Central memory CD8-positive, alpha-beta T cell (primary cell): ENCODE results near the gene PRKN.

Experiments used
- ATAC-seq: fragments of 150-1000 bp; cut with Tn5 transposase; replicated peaks from 2 replicates; pipeline ENCODE4 v1.10.0; 2022; ENCODE audit warnings: mild to moderate bottlenecking, moderate FRiP score, moderate number of reproducible peaks; ENCODE audit not compliant: poor library complexity, severe bottlenecking; ENCODE audit errors: extremely low read depth
- DNase-seq, 2 donors: peaks; one replicate each; pipeline ENCODE4 v3.0.0; 2021; ENCODE audit warnings: low spot score in 2 of 2
- H3K27ac Mint-ChIP-seq: one replicate; pipeline ENCODE4 v1.8.0; 2022; ENCODE audit warnings: low read depth, mild to moderate bottlenecking, moderate library complexity, mixed read lengths
- H3K27me3 Mint-ChIP-seq: one replicate; pipeline ENCODE4 v1.8.0; 2022; ENCODE audit warnings: mixed read lengths
- H3K36me3 Mint-ChIP-seq: one replicate; pipeline ENCODE4 v1.8.0; 2022; ENCODE audit warnings: mild to moderate bottlenecking, moderate library complexity, mixed read lengths; ENCODE audit not compliant: insufficient read depth
- H3K4me1 Mint-ChIP-seq: one replicate; pipeline ENCODE4 v1.8.0; 2022; ENCODE audit warnings: mixed read lengths
- H3K4me3 Mint-ChIP-seq: one replicate; pipeline ENCODE4 v1.8.0; 2022; ENCODE audit warnings: mild to moderate bottlenecking, moderate library complexity, mixed read lengths
- H3K9me3 Mint-ChIP-seq: one replicate; pipeline ENCODE4 v1.8.0; 2022; ENCODE audit warnings: mixed read lengths

PRKN gene

DNA sequence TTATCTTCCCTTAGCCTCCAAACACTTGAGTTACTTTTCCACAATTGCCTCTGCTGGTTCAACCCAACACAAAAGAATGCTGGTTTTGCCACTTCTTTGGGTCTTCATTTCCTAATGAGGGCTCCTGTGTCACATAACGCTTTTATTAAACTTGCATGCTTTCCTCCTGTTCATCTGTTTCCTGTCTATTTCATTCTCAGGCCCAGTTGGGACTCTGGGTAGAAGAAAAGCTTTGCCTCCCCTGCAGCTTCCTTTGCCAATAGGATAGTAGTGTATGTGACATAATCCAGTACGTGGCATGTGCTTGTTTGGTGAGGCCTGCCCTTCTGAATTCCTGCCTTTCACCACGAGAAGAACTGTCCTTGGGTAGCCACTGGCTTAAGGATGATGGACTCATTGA lies 924.4 kb downstream of the PRKN start:
- ATAC-seq (no peak), DNase-seq (no peak)
- Mint-ChIP-seq H3K36me3 (no peaks in the 10 kb centered on the region), H3K27me3 (no peaks in the 10 kb centered on the region), H3K4me1 (no peaks in the 10 kb centered on the region), H3K4me3 (no peak overlapping the region), H3K9me3 (no peaks in the 10 kb centered on the region), H3K27ac (no peak overlapping the region)

DNA sequence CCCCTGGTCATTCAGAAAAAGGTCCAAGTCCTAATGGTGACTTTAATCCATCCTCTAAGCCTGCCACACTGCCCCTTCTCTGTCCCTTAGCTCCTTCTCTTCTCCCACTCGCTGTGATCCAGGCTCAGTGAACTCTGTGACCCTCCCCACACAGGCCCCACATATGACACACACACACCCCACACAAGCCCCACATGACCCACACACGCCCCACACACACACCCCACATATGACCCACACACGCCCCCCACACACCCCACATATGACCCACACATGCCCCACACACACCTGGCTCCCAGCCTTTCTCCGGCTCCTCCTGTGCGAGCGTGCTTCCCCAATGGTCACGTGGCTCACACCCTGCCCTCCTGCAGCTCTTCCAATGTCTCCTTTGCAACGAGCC lies 925.3 kb downstream of the PRKN start:
- ATAC-seq (no peak), DNase-seq (no peak)
- Mint-ChIP-seq H3K27me3 (no peaks in the 10 kb centered on the region), H3K36me3 (no peaks in the 10 kb centered on the region), H3K4me3 (no peak overlapping the region), H3K4me1 (no peaks in the 10 kb centered on the region), H3K27ac (no peak overlapping the region), H3K9me3 (no peaks in the 10 kb centered on the region)

DNA sequence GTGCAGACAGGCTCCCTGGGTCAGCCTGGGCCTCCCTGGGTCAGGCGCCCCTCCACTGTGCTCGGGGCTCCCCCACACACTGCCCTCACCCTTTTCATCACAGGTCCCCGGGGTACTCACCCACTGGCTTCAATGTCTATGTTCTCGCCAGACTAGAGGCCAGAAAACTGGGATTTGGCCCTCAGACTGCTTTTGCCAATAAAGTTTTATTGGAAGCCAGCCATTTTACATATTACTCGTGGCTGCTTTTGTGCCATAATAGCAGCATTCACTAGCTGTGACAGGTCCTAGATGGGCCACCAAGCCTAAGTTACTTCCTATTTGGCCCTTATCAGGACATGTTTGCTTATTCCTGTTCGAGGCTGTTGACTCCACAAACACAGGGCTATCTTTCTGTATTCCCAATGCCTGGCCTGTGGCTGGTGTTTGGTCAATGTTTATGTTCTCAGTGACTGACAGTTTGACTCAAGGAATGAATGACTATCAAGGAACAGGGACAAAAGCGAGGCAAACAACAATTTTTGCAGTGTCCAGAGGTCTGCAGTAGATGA lies 928.6 kb downstream of the PRKN start:
- no peaks in the 10 kb centered on the region for H3K4me1 Mint-ChIP-seq
- no peak for ATAC-seq
- H3K36me3 Mint-ChIP-seq = no peaks in the 10 kb centered on the region
- no peaks in the 10 kb centered on the region for H3K27me3 Mint-ChIP-seq
- no peak for DNase-seq
- no peak overlapping the region for H3K27ac Mint-ChIP-seq
- no peaks in the 10 kb centered on the region for H3K9me3 Mint-ChIP-seq
- no peak overlapping the region for H3K4me3 Mint-ChIP-seq

DNA sequence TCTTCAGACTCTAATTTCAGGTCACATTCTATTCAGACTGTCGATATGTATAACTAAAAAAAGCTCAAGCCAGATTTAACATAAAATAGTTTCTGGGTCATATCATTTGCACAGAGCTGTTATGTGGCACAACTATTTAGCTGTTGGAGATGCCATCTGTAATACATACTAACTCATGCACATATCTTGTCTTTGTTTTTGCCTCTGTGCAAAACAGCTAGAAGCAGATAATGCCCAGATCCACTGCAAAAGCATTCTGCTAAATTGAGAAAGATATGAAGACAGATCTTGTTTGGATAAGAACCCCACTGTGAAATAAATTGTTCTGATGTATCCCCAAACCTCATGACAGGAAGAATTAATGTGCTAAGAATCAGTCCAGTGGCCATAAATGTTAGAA lies 930.9 kb downstream of the PRKN start:
- Mint-ChIP-seq H3K4me3 (no peak overlapping the region), H3K27ac (no peak overlapping the region), H3K36me3 (peaks cover 1% of the 10 kb centered on the region), H3K9me3 (peaks cover 5% of the 10 kb centered on the region), H3K4me1 (no peaks in the 10 kb centered on the region), H3K27me3 (no peaks in the 10 kb centered on the region)
- no peak for DNase-seq
- ATAC-seq = no peak

DNA sequence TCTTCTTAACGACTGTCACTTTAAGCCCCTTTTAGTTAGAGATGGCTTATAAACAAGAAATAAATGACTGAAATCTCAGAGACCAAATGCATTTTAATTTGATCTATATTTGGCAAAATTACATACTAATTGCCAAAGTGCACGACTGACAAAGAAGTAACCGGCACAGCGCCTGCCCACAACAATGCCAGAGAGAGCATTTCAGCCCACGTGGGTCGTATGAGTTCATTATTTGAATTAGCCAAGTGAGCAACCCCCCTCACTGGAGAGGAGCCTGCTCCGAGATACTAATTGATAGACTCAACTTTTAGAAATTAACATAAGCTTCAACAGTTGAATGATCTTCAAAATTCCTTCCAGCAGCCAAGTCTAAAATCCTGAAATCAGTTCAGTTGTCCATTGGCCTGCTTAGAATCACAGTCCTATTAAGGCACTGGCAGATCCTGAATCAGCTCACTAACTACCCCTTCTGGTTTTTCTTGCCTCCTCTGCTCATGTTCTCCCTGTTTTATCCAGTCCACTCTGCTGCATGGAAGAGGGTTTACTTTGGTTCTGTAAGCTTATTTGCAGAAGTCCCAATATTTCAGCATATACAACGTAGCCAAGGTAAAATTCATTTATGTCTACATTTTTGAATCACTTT lies 934.6 kb downstream of the PRKN start:
- Mint-ChIP-seq H3K9me3 (peaks cover 16% of the 10 kb centered on the region), H3K4me1 (no peaks in the 10 kb centered on the region), H3K36me3 (peaks cover 1% of the 10 kb centered on the region), H3K4me3 (no peak overlapping the region), H3K27ac (no peak overlapping the region), H3K27me3 (no peaks in the 10 kb centered on the region)
- ATAC-seq (no peak), DNase-seq (no peak)

DNA sequence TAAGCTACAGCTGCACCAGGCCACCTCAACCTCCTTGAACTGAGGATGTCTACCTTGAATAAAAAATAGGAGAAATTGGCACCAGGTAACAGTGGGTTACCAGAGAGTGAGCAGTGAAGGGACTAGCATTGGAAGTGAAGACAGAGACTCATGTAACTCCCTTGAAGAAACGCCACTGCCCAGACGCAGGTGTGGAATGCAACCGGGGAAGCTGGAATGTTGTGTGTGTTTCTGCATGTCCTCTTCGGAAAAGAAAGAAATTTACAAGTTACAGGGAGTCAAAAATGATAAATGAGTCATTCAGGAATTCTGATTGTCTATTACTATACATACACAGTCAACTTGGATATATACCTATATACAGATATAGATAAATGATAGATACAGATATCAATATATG lies 939.0 kb downstream of the PRKN start:
- Mint-ChIP-seq H3K27ac (no peak overlapping the region), H3K4me1 (no peaks in the 10 kb centered on the region), H3K9me3 (peaks cover 26% of the 10 kb centered on the region), H3K36me3 (peaks cover 1% of the 10 kb centered on the region), H3K27me3 (no peaks in the 10 kb centered on the region), H3K4me3 (no peak overlapping the region)
- ATAC-seq (no peak), DNase-seq (no peak)

DNA sequence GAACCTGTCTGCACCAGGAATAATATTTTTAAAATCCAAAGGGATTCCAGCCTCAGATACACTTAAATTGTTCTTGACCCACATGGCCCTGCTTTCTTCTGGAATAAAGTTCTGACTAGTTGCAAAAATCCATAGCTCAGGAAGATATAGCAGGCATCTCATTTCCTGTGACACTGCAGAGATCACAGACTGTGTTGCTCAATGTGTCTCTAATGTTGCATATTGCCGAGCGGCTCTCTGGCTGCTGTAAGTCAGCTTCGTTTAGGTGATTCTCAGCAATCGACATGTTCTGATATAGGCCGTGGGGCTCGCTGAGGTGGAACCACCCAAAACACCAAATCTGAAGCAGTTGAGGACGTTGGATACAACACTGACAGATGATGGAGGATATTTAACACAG lies 955.4 kb downstream of the PRKN start:
- H3K27me3 Mint-ChIP-seq = no peaks in the 10 kb centered on the region
- no peaks in the 10 kb centered on the region for H3K4me1 Mint-ChIP-seq
- no peaks in the 10 kb centered on the region for H3K9me3 Mint-ChIP-seq
- no peak overlapping the region for H3K4me3 Mint-ChIP-seq
- H3K27ac Mint-ChIP-seq = no peak overlapping the region
- peaks cover 2% of the 10 kb centered on the region for H3K36me3 Mint-ChIP-seq
- DNase-seq (no peak), ATAC-seq (no peak)

DNA sequence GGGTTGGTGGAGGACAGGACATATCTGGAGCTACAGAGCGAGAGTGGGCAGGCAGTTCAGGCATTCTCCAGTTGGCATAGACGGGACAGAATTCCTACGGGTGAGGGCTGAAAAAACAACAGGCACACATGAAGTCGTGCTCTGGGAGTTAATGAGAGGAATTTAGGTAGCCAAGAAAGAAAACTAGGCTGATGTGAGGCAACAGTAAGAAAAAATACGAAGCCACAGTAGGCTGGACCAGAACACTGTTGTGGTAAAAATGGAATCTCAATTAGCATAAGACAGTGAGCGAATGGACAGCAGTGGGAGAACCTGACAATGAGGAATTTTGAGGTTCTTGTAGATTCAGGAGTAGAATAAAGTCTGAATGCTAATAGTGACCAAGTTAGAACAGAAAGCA lies 965.6 kb downstream of the PRKN start:
- Mint-ChIP-seq H3K27me3 (no peaks in the 10 kb centered on the region), H3K27ac (no peak overlapping the region), H3K4me1 (no peaks in the 10 kb centered on the region), H3K9me3 (no peaks in the 10 kb centered on the region), H3K36me3 (no peaks in the 10 kb centered on the region), H3K4me3 (no peak overlapping the region)
- ATAC-seq = no peak
- no peak for DNase-seq

DNA sequence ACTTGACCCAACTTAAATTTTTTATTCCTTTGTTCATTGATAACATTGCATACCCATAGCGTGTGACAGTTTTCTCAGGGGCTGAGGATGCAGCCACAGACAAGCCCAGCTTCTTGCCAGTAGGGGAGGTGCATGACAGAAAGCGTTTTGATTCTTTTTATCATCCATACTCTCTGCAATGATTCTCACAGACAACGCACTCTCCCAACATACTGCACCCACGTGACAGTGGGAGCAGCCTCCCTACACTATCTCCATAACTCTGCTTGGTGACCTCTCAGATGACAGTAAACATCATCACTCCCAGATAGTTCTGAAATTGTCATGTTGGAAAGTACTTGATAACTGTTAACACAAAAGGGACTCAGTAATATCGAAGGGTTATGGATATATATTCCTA lies 972.5 kb downstream of the PRKN start:
- H3K27me3 Mint-ChIP-seq = no peaks in the 10 kb centered on the region
- H3K4me1 Mint-ChIP-seq = no peaks in the 10 kb centered on the region

DNA sequence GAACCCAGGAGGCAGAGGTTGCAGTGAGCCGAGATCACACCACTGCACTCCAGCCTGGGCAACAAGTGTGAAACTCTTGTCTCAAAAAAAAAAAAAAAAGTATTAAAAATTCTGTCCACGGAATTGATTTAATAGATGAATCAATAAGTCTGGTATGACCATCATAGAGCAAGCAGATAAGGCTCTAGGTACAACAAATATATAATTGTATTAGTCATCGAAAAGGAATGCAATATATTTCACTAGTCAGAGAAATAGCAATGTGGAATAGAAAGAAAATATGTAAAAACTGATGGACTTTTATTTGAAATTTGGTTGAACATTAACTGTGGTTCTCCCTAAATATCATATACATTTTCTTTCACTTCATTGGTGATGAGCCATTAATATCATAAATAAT lies 976.9 kb downstream of the PRKN start:
- no peak overlapping the region for H3K4me3 Mint-ChIP-seq
- H3K27ac Mint-ChIP-seq = no peak overlapping the region
- no peaks in the 10 kb centered on the region for H3K27me3 Mint-ChIP-seq
- H3K4me1 Mint-ChIP-seq = no peaks in the 10 kb centered on the region
- no peak for ATAC-seq
- no peak for DNase-seq
- no peaks in the 10 kb centered on the region for H3K36me3 Mint-ChIP-seq
- H3K9me3 Mint-ChIP-seq = peaks cover 6% of the 10 kb centered on the region

More for the DNA sequence above, 972.5 kb downstream of the PRKN start:
- DNase-seq (no peak), ATAC-seq (no peak)
- H3K4me3 Mint-ChIP-seq = no peak overlapping the region
- H3K27ac Mint-ChIP-seq = no peak overlapping the region
- H3K36me3 Mint-ChIP-seq = no peaks in the 10 kb centered on the region
- H3K9me3 Mint-ChIP-seq = peaks cover 6% of the 10 kb centered on the region

DNA sequence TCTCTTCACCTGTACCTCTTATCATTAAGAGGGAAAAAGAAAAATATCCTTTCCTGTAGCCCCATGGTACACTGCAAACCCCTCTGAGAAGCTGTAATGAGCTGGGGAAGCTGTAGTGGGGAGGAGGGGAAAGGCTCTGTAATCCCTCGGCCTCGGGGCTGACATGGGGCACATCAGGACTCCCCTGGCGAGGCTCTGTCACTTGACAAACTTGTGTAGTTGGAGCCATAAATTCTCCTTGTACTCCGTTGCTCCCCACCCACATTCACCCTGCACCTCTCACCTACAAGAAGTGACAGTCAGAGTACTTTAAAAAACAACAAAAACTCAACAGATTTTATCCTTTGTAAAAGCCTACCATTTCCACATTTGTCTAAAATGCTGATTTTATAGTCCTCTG lies 978.0 kb downstream of the PRKN start:
- H3K4me1 Mint-ChIP-seq = no peaks in the 10 kb centered on the region
- no peak overlapping the region for H3K27ac Mint-ChIP-seq
- no peaks in the 10 kb centered on the region for H3K27me3 Mint-ChIP-seq
- peaks cover 6% of the 10 kb centered on the region for H3K9me3 Mint-ChIP-seq
- DNase-seq (no peak), ATAC-seq (no peak)
- H3K4me3 Mint-ChIP-seq = no peak overlapping the region
- H3K36me3 Mint-ChIP-seq = no peaks in the 10 kb centered on the region

DNA sequence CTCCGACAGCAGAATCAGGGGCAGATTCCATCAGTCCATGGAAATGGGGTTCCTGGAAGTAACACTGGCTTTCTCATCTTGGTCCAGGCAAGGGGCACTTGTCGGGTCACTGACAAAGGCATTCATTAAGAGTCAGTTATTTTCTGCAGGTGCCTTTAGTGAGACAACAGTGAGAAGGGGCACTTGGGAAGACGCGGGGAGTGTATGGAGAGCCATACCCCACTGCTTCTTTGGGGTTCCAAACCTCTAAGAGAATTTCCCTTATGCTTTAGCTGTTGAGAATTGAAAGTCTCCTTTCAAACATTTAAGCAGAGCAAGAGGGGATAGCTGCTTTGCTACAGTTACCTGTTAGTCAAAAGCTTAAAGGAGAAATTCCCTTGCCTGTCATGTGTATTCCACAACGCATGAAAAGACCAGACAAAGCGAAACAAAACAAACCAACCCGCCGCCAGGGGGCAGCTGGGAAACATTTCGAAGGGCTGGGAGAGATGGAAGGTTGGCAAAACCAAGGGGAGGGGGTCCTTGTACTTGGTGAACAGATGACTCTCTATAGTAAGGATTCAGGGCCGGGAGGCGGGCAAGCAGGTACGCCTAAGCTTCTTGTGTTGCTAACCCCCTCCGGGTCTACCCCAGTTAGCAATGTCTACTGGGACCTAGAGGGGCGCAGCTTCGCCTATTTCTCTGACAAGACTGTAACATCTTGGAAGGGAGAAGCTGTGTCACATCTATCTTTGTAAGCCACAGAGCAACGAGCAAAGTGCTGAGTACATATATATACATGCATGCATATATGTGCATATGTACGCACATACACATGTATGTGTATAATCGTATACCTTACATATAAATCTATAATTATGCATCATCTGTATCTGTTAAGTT lies 978.8 kb downstream of the PRKN start:
- no peak for ATAC-seq
- DNase-seq = no peak
- Mint-ChIP-seq H3K36me3 (no peaks in the 10 kb centered on the region), H3K27ac (no peak overlapping the region), H3K4me1 (no peaks in the 10 kb centered on the region), H3K27me3 (no peaks in the 10 kb centered on the region), H3K4me3 (no peak overlapping the region), H3K9me3 (peaks cover 6% of the 10 kb centered on the region)

DNA sequence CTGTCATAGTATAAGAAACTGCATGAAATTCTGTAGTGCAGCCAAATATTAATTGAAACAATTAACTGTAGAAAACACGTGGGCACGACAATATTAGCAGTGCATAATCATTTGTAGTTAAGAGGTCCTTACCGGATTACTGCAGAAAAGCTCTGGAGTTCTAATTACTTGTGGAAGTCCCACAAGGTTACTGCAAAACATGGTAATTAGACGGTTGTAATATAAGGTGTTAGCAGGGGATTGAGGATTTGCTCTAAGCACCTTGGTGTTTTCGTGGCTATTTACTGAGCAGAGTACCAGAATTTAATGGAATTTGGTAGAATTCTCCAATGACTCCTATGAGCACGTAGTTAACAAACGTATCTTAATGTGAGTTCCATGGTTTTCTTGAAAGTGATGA lies 980.1 kb downstream of the PRKN start:
- Mint-ChIP-seq H3K9me3 (peaks cover 6% of the 10 kb centered on the region), H3K27ac (no peak overlapping the region), H3K4me3 (no peak overlapping the region), H3K36me3 (no peaks in the 10 kb centered on the region), H3K27me3 (no peaks in the 10 kb centered on the region), H3K4me1 (no peaks in the 10 kb centered on the region)
- DNase-seq = no peak
- no peak for ATAC-seq
